Measurements from ENCODE around the gene DCTD. TPM values are rescaled to one million over a fixed set of nuclear protein-coding genes. Genes with fewer than 3 reads are reported as not detected.
A peak's percentile ranks its signal among the peaks of the same experiment; 100 is the strongest.

The DCTD gene
- total RNA-seq, 1 experiment from 2014 or later: 100 TPM

GRCh38 chr4:182862141-182862875 lies 54.9 kb downstream of the DCTD start:
- Histone ChIP-seq H2BK20ac (ENCODE audit: low read depth, low read length, poor library complexity, severe bottlenecking) (no peak overlapping the region), H3K9me3 (ENCODE audit: control insufficient read depth, low read depth, low read length) (no peaks in the 10 kb centered on the region), H3K18ac (ENCODE audit: insufficient read length, low read depth, low read length) (no peak overlapping the region), H4K5ac (ENCODE audit: insufficient read length, low read depth, low read length) (no peak overlapping the region), H3K14ac (ENCODE audit: insufficient read depth, low read length) (no peak overlapping the region), H4K8ac (replicated peaks; ENCODE audit: insufficient read length, low read depth, low read length) (no peak overlapping the region), H3T11ph (ENCODE audit: low read length) (no peak overlapping the region), H2BK120ac (ENCODE audit: low read depth, low read length, poor library complexity, severe bottlenecking) (no peak overlapping the region), H3K56ac (ENCODE audit: insufficient read length, low read depth, low read length) (no peak overlapping the region), H3K27me3 (ENCODE audit: insufficient read depth, low read length) (no peaks in the 10 kb centered on the region), H2BK15ac (ENCODE audit: low read depth, low read length) (no peak overlapping the region), H3K4ac (ENCODE audit: low read depth, low read length) (no peak overlapping the region), H3K23me2 (ENCODE audit: insufficient read length, low read depth, low read length, poor library complexity, severe bottlenecking) (peaks cover 4% of the 10 kb centered on the region), H3K79me1 (ENCODE audit: insufficient read depth, low read depth, low read length, poor library complexity, severe bottlenecking) (no peaks in the 10 kb centered on the region), H2AFZ (ENCODE audit: low read length) (no peak overlapping the region), H2BK12ac (ENCODE audit: insufficient read length, low read depth, low read length) (no peak overlapping the region), H3K4me1 (ENCODE audit: insufficient read depth, low read length) (no peaks in the 10 kb centered on the region; the same call in 1 of the 2 replicates), H2BK5ac (ENCODE audit: insufficient read length, low read length) (no peak overlapping the region), H3K27ac (ENCODE audit: insufficient read length, low read depth, low read length) (no peak overlapping the region), H3K4me2 (ENCODE audit: insufficient read depth, insufficient read length, low read length) (no peak overlapping the region), H3K79me2 (ENCODE audit: insufficient read depth, low read length) (no peaks in the 10 kb centered on the region), H2AK5ac (ENCODE audit: insufficient read length, low read length) (no peak overlapping the region), H4K20me1 (ENCODE audit: control insufficient read depth, insufficient read depth, insufficient read length) (no peaks in the 10 kb centered on the region), H4K91ac (ENCODE audit: insufficient read length, low read depth, low read length) (no peak overlapping the region), H3K9ac (ENCODE audit: extremely low read depth, insufficient read length, low read length) (no peak overlapping the region), H3K23ac (ENCODE audit: insufficient read length, low read depth, low read length) (no peak overlapping the region)
- peaks cover 0 to 2% of the 10 kb centered on the region in 2 experiments; a peak in 2 of 5 replicates for H3K9me3 Mint-ChIP-seq
- TF ChIP-seq CTCF (conservative IDR thresholded peaks at IDR 0.05): peak; percentile 37; the same call in 2 of the 3 replicates
- no peaks in the 10 kb centered on the region; a peak in 1 of 7 replicates for H3K36me3 Mint-ChIP-seq (ENCODE audit: insufficient read depth in 1 of 3, low read depth in 3 of 3)
- DNase-seq: peak; percentile 73
- H3K27me3 Mint-ChIP-seq (ENCODE audit: low read depth): peaks cover 4% of the 10 kb centered on the region
- peaks cover 40 to 41% of the 10 kb centered on the region in 2 experiments for H3K4me1 Mint-ChIP-seq
- peak overlapping the region in 1 of 3 experiments; percentile 32; a peak in 1 of 7 replicates for H3K27ac Mint-ChIP-seq
- no CpG with 5 or more reads among the region's 17 CpGs for WGBS (ENCODE audit: extremely low coverage, insufficient read length, low lambda C conversion rate)
- no peak overlapping the region for H3K4me3 Mint-ChIP-seq
